AG09319 (cell line): ENCODE measurements around the gene RNASE8.

Experiments
- DNase-seq: peaks from one replicate; pipeline ENCODE4 v3.0.0-alpha.2; 2010; ENCODE audit warnings: low read depth; ENCODE audit errors: extremely low read depth
- CTCF ChIP-seq: IDR thresholded peaks from 2 replicates; pipeline ENCODE4 v1.5.1; 2011; ENCODE audit warnings: low read depth, mild to moderate bottlenecking, inconsistent platforms, low read length, moderate library complexity

Gene RNASE8

GRCh38 chr14:21092273-21093011 lies 34.8 kb downstream of the RNASE8 start:
- DNase-seq = no peak
- no peak; the same call in none of the 2 replicates for TF ChIP-seq CTCF

GRCh38 chr14:21093018-21093417 lies 35.4 kb downstream of the RNASE8 start:
- TF ChIP-seq CTCF = no peak

GRCh38 chr14:21093769-21094681 lies 36.4 kb downstream of the RNASE8 start:
- TF ChIP-seq CTCF = peak; percentile 31
- no peak for DNase-seq

More at GRCh38 chr14:21093018-21093417, 35.4 kb downstream of the RNASE8 start:
- DNase-seq = no peak

- no peak for TF ChIP-seq CTCF
- DNase-seq = no peak
These were observed 38.0 kb downstream of the RNASE8 start for GRCh38 chr14:21095430-21096205.

- no peak for TF ChIP-seq CTCF
- no peak for DNase-seq
These were observed 38.8 kb downstream of the RNASE8 start for GRCh38 chr14:21096438-21096837.

- TF ChIP-seq CTCF = no peak
- no peak for DNase-seq
These were observed 39.5 kb downstream of the RNASE8 start for GRCh38 chr14:21096978-21097635.
